SK-N-SH (cell line): ENCODE results near the gene ZBTB34.

Source experiments
- CTCF ChIP-seq: fragments of 200-600 bp; sonication (generic); IDR thresholded peaks from 2 replicates; pipeline ENCODE4 v1.6.1; 2017; ENCODE audit warnings: antibody characterized with exemption, mild to moderate bottlenecking, moderate library complexity
- EP300 ChIP-seq, 2 experiments: IDR thresholded peaks; 2 replicates each; pipeline versions ENCODE4 v1.4.0 to v1.6.1; 2012; ENCODE audit warnings: borderline replicate concordance in 1 of 2, low read depth in 1 of 2, low read length in 1 of 2
- EZH2phosphoT487 ChIP-seq: fragments of 200-600 bp; sonication (generic); IDR thresholded peaks from 2 replicates; pipeline ENCODE4 v1.6.1; 2017; ENCODE audit warnings: low read depth, mixed run types, mild to moderate bottlenecking, antibody characterized with exemption, moderate library complexity, borderline replicate concordance
- POLR2AphosphoS5 ChIP-seq: IDR thresholded peaks from 2 replicates; pipeline ENCODE4 v1.6.1; 2012; ENCODE audit warnings: low read depth, low read length
- SIN3A ChIP-seq: IDR thresholded peaks from 2 replicates; pipeline ENCODE4 v1.6.1; 2012; ENCODE audit warnings: low read depth, mild to moderate bottlenecking, low read length, moderate library complexity, borderline replicate concordance
- USF2 ChIP-seq: fragments of 150-350 bp; IDR thresholded peaks from 2 replicates; pipeline ENCODE4 v1.6.1; 2017; ENCODE audit warnings: antibody characterized with exemption, low read length, low read depth, borderline replicate concordance
- YY1 ChIP-seq: IDR thresholded peaks from 2 replicates; pipeline ENCODE4 v1.4.0; 2012; ENCODE audit warnings: low read depth, mild to moderate bottlenecking
- ZBTB33 ChIP-seq: IDR thresholded peaks from 2 replicates; pipeline ENCODE4 v1.4.0; 2012; ENCODE audit warnings: low read depth, borderline replicate concordance

- TF ChIP-seq CTCF (no peak), USF2 (no peak), POLR2AphosphoS5 (no peak), SIN3A (no peak), YY1 (no peak), EP300 (IDR thresholded peaks at IDR 0.05; ENCODE audit: borderline replicate concordance in 1 of 2, low read depth in 1 of 2, low read length in 1 of 2) (no peak), ZBTB33 (no peak), EZH2phosphoT487 (no peak)
Measured at GRCh38 chr9:126907058-126907457, 46.6 kb downstream of the ZBTB34 start.
